GM18858 (cell line): ENCODE data around the gene EEF1A2.

Experiments used
- ATAC-seq: cut with Tn5 transposase; IDR thresholded peaks from one replicate; pipeline ENCODE4 v1.9.1; 2021; ENCODE audit not compliant: unreplicated experiment

Gene EEF1A2

GRCh38 chr20:63455568-63455859 lies 43.4 kb downstream of the EEF1A2 start:
- ATAC-seq: no peak

- no peak for ATAC-seq
These were observed 43.9 kb downstream of the EEF1A2 start for GRCh38 chr20:63454731-63455567.

GRCh38 chr20:63452821-63453523 lies 45.9 kb downstream of the EEF1A2 start:
- no peak for ATAC-seq

GRCh38 chr20:63452341-63452740 lies 46.5 kb downstream of the EEF1A2 start:
- ATAC-seq: no peak

GRCh38 chr20:63451821-63452220 lies 47.1 kb downstream of the EEF1A2 start:
- ATAC-seq: no peak

- ATAC-seq: no peak
These were observed 48.8 kb downstream of the EEF1A2 start for GRCh38 chr20:63449796-63450730.

GRCh38 chr20:63449025-63449424 lies 49.9 kb downstream of the EEF1A2 start:
- ATAC-seq: no peak

GRCh38 chr20:63448031-63448430 lies 50.9 kb downstream of the EEF1A2 start:
- no peak for ATAC-seq

- ATAC-seq: no peak
These were observed 51.6 kb downstream of the EEF1A2 start for GRCh38 chr20:63447320-63447719.

GRCh38 chr20:63446216-63447024 lies 52.5 kb downstream of the EEF1A2 start:
- no peak for ATAC-seq

- no peak for ATAC-seq
These were observed 53.7 kb downstream of the EEF1A2 start for GRCh38 chr20:63445075-63445734.

- ATAC-seq: no peak
These were observed 54.3 kb downstream of the EEF1A2 start for GRCh38 chr20:63444548-63444947.

GRCh38 chr20:63443606-63444395 lies 55.1 kb downstream of the EEF1A2 start:
- ATAC-seq: no peak

- no peak for ATAC-seq
These were observed 56.8 kb downstream of the EEF1A2 start for GRCh38 chr20:63442100-63442493.

GRCh38 chr20:63441136-63442099 lies 57.5 kb downstream of the EEF1A2 start:
- ATAC-seq: no peak

GRCh38 chr20:63440366-63440955 lies 58.4 kb downstream of the EEF1A2 start:
- ATAC-seq: no peak

- ATAC-seq: no peak
These were observed 59.0 kb downstream of the EEF1A2 start for GRCh38 chr20:63439866-63440265.

- no peak for ATAC-seq
These were observed 60.8 kb downstream of the EEF1A2 start for GRCh38 chr20:63438121-63438520.
